ENCODE results near the gene ATP6V1A.
A peak's percentile ranks its signal among the peaks of the same experiment; 100 is the strongest.
"Not testable (repeated sequence)": the region's sequence is repeated elsewhere in the genome, so short reads cannot be mapped to it uniquely, and the experiment has no call there.

Gene ATP6V1A

DNA sequence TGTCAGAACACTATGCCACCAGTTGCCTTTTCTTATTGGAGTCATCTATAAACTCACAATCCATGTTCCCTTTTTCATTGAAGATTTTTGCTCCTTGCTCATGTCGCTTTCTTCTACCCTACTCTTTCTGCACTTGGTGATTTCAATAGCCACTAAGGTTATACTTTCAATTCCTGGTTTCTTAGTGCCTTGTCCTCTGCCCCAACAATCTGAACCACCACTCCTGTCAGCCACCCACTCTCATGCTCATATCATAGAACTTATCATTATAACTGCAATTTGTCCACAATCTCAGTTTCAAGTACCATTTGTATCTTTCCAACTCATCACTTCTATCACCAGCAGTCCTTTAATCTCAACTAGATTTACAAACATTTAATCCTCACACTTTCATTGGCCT is 81.8 kb downstream of the ATP6V1A start:
- Mint-ChIP-seq H3K27ac (no peak overlapping the region), H3K4me1 (ENCODE audit: low read depth) (peaks cover 7% of the 10 kb centered on the region), H3K9me3 (peaks cover 10% of the 10 kb centered on the region), H3K27me3 (ENCODE audit: low read depth) (no peaks in the 10 kb centered on the region), H3K36me3 (ENCODE audit: low read depth) (peaks cover 4% of the 10 kb centered on the region), H3K4me3 (no peak overlapping the region)

GRCh38 chr3:113829576-113830354 is 82.9 kb downstream of the ATP6V1A start:
- Mint-ChIP-seq H3K4me3 (no peak overlapping the region), H3K4me1 (ENCODE audit: low read depth) (peaks cover 7% of the 10 kb centered on the region), H3K36me3 (ENCODE audit: low read depth) (peaks cover 4% of the 10 kb centered on the region), H3K27ac (no peak overlapping the region), H3K9me3 (peaks cover 10% of the 10 kb centered on the region), H3K27me3 (ENCODE audit: low read depth) (no peaks in the 10 kb centered on the region)

DNA sequence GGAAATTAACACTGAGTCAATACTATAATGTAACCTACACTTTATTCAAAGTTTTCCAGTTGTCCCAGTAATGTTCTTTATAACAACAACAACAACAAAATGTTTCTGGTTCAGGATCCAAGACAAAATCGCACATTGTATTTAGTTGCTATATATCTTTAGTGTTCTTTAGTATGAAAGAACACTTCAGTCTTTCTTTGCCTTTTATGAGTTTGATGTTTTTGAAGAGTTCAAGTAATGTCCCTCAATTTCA is 84.2 kb downstream of the ATP6V1A start:
- Mint-ChIP-seq H3K27me3 (ENCODE audit: low read depth) (no peaks in the 10 kb centered on the region), H3K27ac (peak overlapping the region; percentile 63), H3K4me1 (ENCODE audit: low read depth) (peaks cover 7% of the 10 kb centered on the region), H3K4me3 (no peak overlapping the region), H3K9me3 (peaks cover 10% of the 10 kb centered on the region), H3K36me3 (ENCODE audit: low read depth) (peaks cover 4% of the 10 kb centered on the region)

GRCh38 chr3:113832477-113833164 is 85.8 kb downstream of the ATP6V1A start:
- Mint-ChIP-seq H3K27me3 (ENCODE audit: low read depth) (no peaks in the 10 kb centered on the region), H3K36me3 (ENCODE audit: low read depth) (peaks cover 4% of the 10 kb centered on the region), H3K9me3 (peaks cover 10% of the 10 kb centered on the region), H3K4me1 (ENCODE audit: low read depth) (peaks cover 7% of the 10 kb centered on the region), H3K27ac (no peak overlapping the region), H3K4me3 (no peak overlapping the region)

DNA sequence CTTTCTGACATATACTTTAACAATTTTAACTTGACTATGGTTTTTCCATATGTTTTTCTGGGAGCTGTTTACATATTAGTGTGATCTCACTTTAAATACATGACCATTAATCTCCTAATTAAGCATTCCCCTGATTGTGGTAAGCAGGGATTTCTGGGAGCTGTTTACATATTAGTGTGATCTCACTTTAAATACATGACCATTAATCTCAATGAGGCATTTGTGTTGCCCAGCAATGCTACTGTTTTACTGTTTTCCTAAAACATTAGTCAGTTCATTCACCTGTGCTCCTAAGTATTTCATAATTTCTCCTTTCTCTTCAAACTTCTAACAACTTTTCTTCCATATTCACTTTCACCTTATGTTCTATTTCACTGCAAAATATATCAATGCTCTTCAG is 88.1 kb downstream of the ATP6V1A start:
- Mint-ChIP-seq H3K4me1 (ENCODE audit: low read depth) (peaks cover 13% of the 10 kb centered on the region), H3K4me3 (no peak overlapping the region), H3K27me3 (ENCODE audit: low read depth) (peaks cover 6% of the 10 kb centered on the region), H3K9me3 (peaks cover 10% of the 10 kb centered on the region), H3K27ac (no peak overlapping the region), H3K36me3 (ENCODE audit: low read depth) (peaks cover 4% of the 10 kb centered on the region)

DNA sequence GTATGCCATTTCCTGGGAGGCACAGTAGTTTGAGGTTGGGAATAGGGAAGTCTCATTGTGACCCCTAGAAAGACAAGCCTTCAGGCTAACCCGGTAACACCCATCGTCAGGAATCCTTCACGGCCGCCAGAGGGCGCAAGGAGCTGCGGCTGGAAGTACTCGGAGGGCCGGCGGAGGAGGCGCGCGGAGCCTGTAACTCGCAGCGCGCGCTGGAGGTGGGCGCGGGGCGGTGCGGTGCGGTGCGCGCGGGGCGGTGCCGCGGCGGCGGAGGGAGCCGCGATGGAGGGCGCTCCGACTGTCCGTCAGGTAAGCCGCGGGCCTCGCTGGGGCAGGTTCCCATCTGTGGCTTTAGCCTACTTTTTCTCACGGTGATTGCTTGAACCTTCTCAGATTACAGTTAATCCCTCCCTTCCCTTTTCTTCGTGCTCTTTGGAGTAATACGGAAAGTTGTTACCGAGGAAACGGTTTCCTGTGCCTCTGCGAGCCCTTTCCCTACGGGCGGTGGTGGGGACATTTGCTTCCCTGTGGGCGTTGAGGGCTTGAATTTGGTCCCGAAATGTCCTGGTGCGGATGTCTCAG is 91.9 kb downstream of the ATP6V1A start, which contains the start of gene GRAMD1C:
Gene GRAMD1C, plus strand, starts transcription at position 158 of the 579 bp plus-strand sequence. Its CDS starts 122 bp downstream, at position 280.
- Mint-ChIP-seq H3K27me3 (ENCODE audit: low read depth) (peaks cover 10% of the 10 kb centered on the region), H3K36me3 (ENCODE audit: low read depth) (no peaks in the 10 kb centered on the region), H3K4me1 (ENCODE audit: low read depth) (peaks cover 5% of the 10 kb centered on the region), H3K4me3 (peak within 1 kb of the TSS; percentile 79), H3K27ac (no peak within 1 kb of the TSS), H3K9me3 (no peaks in the 10 kb centered on the region)

GRCh38 chr3:113839551-113839950 is 92.7 kb downstream of the ATP6V1A start:
- peaks cover 5% of the 10 kb centered on the region for H3K4me1 Mint-ChIP-seq (ENCODE audit: low read depth)
- no peaks in the 10 kb centered on the region for H3K9me3 Mint-ChIP-seq
- no peaks in the 10 kb centered on the region for H3K36me3 Mint-ChIP-seq (ENCODE audit: low read depth)
- no peak overlapping the region for H3K27ac Mint-ChIP-seq
- H3K27me3 Mint-ChIP-seq (ENCODE audit: low read depth) = peaks cover 10% of the 10 kb centered on the region
- H3K4me3 Mint-ChIP-seq = peak overlapping the region; percentile 79

DNA sequence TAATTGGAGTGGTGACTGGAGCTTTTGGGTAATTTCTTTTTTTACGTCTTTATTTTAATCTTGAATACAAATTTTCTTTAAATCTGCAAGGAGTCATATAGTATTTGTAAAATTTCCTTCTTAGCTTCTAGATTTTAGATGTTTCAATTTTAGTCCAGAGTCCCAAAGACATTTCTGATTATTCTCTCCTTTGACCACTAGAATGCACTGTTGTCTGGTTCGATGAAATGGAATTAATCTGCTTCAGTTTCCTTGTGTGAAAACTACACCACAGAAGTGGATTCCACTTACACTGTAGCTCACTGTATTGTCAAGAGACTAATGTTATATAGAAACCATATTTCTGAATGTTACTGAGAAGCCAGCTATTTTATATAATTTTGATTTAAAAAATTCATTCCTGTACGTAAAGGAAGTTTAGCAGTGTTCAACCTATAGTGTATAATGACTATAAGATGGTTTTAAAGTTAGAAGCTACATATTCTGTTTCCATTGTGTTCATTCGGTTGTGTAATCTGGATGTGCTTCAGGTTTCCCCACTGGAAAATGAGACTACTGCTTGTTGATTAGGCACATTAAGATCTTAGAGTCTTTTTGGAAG is 97.9 kb downstream of the ATP6V1A start:
- H3K27ac Mint-ChIP-seq = no peak overlapping the region
- peaks cover 5% of the 10 kb centered on the region for H3K27me3 Mint-ChIP-seq (ENCODE audit: low read depth)
- no peaks in the 10 kb centered on the region for H3K36me3 Mint-ChIP-seq (ENCODE audit: low read depth)
- H3K4me3 Mint-ChIP-seq = no peak overlapping the region
- H3K9me3 Mint-ChIP-seq = no peaks in the 10 kb centered on the region
- no peaks in the 10 kb centered on the region for H3K4me1 Mint-ChIP-seq (ENCODE audit: low read depth)

DNA sequence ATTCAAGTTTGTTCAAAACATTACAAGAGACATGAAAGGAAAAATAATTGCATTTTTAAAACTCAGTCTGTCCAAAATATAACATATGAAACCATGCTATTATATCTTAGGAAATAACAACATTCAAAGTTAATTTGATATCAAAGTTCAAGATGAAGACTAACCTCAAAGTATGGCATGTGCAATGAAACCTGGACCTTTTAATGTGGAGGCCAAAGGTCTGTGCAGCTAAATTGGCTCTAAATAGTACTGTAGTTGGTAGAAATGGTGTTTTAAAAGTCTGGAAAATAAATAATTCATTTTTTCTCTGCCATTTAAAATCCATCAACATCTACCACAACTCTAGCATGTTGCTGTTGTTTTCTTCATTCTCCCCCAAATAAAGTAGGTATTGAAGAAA is 100.4 kb downstream of the ATP6V1A start:
- H3K27me3 Mint-ChIP-seq (ENCODE audit: low read depth) = peaks cover 5% of the 10 kb centered on the region
- no peak overlapping the region for H3K27ac Mint-ChIP-seq
- no peaks in the 10 kb centered on the region for H3K36me3 Mint-ChIP-seq (ENCODE audit: low read depth)
- no peak overlapping the region for H3K4me3 Mint-ChIP-seq
- H3K9me3 Mint-ChIP-seq = no peaks in the 10 kb centered on the region
- no peaks in the 10 kb centered on the region for H3K4me1 Mint-ChIP-seq (ENCODE audit: low read depth)

- Mint-ChIP-seq H3K9me3 (no peaks in the 10 kb centered on the region), H3K4me3 (no peak overlapping the region), H3K27ac (no peak overlapping the region), H3K4me1 (ENCODE audit: low read depth) (no peaks in the 10 kb centered on the region), H3K36me3 (ENCODE audit: low read depth) (no peaks in the 10 kb centered on the region), H3K27me3 (ENCODE audit: low read depth) (no peaks in the 10 kb centered on the region)
Observed at GRCh38 chr3:113847664-113848461, 101.0 kb downstream of the ATP6V1A start.

DNA sequence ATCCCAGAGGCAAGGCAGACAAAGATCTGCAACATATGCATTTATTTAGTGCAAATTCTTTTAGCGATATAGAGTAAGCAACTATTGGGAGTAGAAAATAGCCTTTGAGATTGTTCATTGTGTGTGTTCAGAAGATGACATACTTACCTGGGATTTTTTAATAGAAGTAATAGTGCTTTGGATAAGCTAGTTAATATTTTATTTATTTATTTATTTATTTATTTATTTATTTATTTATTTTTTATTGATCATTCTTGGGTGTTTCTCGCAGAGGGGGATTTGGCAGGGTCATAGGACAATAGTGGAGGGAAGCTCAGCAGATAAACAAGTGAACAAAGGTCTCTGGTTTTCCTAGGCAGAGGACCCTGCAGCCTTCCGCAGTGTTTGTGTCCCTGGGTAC is 102.2 kb downstream of the ATP6V1A start:
- not testable (repeated sequence) for H3K36me3 Mint-ChIP-seq (ENCODE audit: low read depth); H3K4me3 Mint-ChIP-seq; H3K27ac Mint-ChIP-seq; H3K9me3 Mint-ChIP-seq; H3K27me3 Mint-ChIP-seq (ENCODE audit: low read depth); H3K4me1 Mint-ChIP-seq (ENCODE audit: low read depth)

DNA sequence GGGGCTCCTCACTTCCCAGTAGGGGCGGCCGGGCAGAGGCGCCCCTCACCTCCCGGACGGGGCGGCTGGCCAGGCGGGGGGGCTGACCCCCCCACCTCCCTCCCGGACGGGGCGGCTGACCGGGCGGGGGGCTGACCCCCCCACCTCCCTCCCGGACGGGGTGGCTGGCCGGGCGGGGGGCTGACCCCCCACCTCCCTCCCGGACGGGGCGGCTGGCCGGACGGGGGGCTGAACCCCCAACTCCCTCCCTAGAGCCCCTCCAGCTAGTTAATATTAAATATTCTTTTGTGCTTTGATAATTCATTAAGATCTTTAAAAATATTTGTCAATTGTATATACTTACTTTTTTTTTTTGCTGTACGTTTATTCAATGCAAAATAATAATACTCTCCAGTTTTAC is 103.0 kb downstream of the ATP6V1A start:
- not testable (repeated sequence) for H3K27ac Mint-ChIP-seq; H3K4me3 Mint-ChIP-seq; H3K9me3 Mint-ChIP-seq; H3K4me1 Mint-ChIP-seq (ENCODE audit: low read depth); H3K36me3 Mint-ChIP-seq (ENCODE audit: low read depth); H3K27me3 Mint-ChIP-seq (ENCODE audit: low read depth)

DNA sequence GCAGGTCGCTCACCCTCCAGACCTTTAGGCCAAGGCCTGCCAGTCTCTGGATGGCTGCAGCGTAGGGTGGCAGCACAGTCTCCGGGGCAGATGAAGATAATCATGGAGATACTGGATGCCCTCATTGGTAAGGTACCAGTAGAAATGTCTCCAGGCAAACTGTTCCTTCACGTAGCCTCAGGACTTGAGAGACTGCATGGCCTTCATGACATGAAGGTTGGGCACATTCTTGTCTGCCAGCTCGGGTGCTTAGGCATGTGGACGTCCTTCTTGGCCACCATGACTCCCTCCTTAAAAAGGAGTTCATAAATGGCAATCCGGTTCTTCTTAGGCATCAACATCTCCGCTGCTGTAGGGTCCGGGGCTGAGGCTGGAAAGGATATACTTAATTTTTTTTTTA is 103.6 kb downstream of the ATP6V1A start:
- H3K36me3 Mint-ChIP-seq (ENCODE audit: low read depth); H3K9me3 Mint-ChIP-seq; H3K4me3 Mint-ChIP-seq; H3K27me3 Mint-ChIP-seq (ENCODE audit: low read depth); H3K4me1 Mint-ChIP-seq (ENCODE audit: low read depth); H3K27ac Mint-ChIP-seq: not testable (repeated sequence)

DNA sequence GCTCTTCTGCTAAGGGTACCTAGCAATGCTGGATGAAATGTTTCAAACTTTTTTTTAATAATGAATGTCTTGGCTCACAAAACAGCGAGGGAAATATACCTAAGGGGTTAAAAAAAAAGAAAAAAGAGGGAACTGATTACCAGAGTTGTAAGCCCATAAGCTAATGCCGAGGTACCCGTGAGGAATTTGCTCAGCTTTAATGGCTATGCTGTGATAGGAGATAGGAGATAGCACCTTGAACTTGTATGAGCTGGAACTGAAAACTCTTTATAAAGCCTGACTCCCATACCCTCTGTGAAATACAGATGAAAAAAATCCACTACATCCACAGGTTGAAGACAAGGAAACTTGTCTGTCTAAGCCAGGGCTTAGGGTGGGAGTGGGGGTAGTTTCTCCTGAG is 105.7 kb downstream of the ATP6V1A start:
- Mint-ChIP-seq H3K27me3 (ENCODE audit: low read depth) (peaks cover 7% of the 10 kb centered on the region), H3K36me3 (ENCODE audit: low read depth) (no peaks in the 10 kb centered on the region), H3K9me3 (no peaks in the 10 kb centered on the region), H3K27ac (no peak overlapping the region), H3K4me1 (ENCODE audit: low read depth) (no peaks in the 10 kb centered on the region), H3K4me3 (no peak overlapping the region)

Measured in T-helper 1 cell treated with Interleukin-12 subunit alpha and Interleukin-12 subunit beta and Interleukin-4 antibody, amounts not matched to agents 30 μg/mL and 1 μg/mL, for 36 hours (primary cell).